DMS79 treated with DMSO at 0.1 percent for 48 hours (cell line): ENCODE data around the gene CMIP.

Experiments
- DNase-seq: peaks from one replicate; lab custom pipeline; 2025; lab: John Stamatoyannopoulos, UW

CMIP gene

GRCh38 chr16:81480606-81481206 is 36.1 kb downstream of the CMIP start:
- DNase-seq: no peak

DNA sequence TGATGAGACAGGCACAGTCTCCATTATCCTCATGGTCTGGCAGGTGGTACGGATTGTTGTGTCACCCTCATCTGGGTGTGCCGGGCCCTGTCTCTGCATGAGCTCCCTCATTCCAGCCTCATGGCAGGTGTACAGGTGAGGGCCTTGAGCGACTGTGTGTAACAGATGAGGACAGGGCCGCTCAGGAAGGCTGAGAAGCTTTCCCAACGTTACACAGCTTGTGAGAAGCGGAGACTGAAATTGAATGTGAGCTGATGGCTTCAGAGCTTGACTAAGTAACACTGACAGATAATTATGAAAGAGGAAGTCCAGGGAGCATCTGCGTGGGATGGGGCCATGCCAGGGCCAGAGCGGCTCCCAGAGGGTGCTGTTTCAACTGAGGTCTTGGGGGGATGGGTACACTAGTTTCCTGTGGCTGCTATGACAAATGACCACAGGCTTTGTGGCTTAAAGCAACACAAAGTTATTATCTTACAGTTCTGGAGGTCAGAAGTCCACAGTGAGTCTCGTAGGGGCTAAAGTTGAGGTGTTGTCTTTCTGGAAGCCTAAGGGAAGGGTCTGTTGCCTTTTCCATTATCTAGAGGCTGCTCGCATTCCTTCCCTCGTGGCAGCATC is 36.7 kb downstream of the CMIP start:
- no peak for DNase-seq

GRCh38 chr16:81482329-81483063 is 37.9 kb downstream of the CMIP start:
- DNase-seq: no peak

GRCh38 chr16:81483064-81483969 is 38.7 kb downstream of the CMIP start:
- DNase-seq: no peak

DNA sequence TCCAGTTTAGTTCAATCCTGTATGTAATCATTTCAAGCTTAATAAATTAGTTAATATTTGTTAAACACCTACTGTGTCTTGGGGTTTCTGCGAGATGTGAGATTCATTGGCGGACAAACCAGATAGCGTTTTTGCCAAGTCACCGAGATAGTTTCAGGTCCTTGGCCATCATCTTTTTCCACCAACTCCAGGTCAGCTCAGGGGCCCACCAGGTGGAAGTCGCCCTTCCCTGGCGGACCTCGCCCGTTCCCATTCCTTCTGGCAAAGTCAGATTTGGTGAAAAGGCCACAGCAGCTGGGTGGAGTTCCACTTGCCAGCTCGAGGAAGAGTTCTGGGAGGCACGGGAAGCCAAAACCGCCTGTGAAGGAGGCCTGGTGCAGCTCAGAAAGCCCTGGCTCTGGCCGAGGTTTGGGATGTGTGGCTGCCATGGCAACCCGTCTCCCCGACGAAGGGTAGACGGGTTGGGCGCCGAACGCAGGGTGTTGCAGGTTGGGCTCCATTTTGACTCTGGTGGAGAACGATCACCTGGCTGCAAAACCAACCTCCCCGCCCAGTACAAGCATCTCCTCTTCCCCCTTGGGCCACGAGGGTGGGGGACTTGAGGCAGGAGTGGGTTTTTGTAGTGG is 39.5 kb downstream of the CMIP start:
- DNase-seq: no peak

DNA sequence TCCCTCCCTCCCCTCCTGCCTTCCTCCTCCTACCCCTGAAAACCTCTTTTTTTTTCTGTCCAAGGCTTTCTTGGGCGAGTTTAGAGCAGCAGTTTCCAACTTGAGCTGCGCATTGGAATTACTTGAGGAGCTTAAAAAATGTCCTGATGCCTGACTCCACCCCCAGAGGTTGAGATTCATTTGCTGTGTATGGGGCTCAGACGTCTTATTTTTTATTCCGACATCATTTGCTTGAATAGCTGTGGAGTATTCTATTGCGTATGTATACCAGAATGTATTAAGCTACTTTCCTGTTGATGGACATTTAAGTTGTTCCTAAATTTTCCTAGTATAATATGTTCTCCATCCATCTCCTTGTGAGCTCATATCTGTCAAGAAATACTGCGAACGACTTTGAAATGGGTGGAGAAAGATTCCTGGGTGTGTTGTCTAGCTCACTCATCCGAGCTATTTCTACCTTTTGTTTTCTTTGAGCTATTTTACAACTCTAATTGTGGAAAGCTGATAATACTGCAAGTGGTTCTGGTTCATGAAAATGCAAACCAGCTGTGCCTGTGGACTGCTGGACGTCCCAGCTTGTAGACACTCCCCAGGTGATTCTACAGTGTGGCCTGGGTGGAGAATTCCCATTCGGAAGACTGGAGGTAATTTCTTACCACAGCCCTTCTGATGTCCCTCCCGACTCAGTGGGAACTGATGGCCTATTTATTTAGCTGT is 40.5 kb downstream of the CMIP start:
- no peak for DNase-seq

DNA sequence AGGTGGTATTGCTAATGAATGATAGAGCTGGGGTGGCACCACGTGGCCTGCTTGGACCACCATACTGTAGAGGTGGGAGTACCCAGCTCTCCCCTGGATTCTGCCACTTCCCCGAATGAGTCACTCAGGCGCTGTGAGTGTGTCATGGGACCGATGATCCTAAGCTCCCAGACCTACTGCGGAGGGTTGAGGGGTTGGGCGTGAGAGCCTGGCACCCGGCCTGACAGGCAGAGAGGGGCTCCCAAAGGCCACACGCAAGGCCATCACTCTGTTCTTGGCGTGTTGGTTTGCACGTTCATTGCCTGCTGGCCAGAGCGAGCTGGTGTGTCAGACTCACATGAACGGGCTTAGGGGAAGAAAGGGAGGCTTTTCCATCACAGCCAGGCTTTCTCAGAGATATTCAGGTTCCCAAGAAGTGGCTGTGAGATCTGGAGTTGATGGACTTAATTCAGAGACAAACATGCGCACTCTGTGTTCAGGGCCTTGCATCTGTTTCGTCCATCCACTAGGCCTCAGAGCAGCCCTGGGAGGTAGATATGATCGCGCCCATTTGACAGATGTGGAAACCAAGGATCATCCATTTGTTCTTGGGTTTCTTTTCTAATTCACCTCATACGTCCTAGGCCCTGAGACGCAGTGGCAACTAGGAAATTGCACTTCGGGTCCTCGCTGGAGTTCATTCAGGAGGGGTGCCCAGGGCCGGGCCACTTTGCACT is 41.4 kb downstream of the CMIP start:
- no peak for DNase-seq

DNA sequence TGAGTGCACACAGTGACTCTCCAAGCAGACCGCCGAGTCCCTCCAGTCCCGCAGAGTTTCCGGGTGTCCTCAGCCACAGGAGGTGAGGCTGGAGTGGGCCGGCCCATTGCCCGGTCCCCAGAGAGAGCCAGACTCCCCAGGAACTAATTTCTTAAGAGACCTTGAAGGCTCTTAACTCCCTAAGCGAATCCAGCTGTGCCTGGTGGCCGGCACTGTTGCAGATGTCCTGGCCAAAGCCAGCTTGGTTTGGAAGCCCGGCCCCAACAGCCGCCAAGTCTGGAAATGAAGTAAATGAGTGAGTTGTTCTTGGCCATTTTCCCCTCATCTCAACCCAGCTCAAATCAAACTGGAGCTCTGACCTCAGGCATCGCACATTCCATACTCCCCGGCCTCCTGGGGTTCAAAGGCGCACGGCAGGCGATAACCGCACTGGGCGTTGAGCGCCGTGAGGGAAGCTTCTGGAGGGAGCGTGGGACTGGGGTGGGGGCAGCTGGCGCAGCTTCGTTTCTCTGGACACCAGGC is 42.0 kb downstream of the CMIP start:
- no peak for DNase-seq

- DNase-seq: no peak
These were observed 42.7 kb downstream of the CMIP start for GRCh38 chr16:81487301-81487720.

DNA sequence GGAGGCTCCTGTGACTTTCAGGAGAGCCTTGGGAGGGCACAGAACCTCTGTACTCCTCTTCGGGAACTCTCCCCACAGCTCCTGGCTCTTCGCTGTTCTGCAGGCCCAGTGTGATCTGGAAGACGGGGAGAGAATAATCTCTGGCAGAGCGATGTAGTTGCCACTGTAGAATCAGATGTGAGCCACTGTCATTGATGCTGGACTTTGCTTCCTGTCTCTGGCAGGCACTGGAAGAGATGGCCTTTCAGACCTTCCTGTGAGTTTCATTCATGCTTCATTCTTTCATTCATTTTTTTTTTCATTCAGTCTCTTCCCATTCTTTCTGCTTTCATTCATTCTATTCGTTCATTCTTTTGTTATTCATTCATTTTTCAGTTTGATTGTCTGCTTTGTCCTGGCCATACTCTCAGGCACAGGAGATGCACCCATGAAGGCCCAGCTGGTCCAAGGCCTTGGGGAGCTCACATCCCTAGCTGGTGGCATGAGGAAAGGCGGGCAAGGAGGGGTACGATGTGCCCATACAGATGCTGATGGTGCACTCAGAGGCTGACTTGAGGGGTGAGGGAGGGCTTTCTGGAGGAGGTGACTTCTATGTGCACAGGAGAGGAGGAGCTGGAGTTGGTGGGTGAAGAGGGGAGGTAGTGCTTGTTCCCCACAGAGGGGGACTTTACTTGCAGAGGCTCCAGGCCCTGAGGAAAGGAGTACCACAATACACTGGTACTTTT is 44.2 kb downstream of the CMIP start:
- DNase-seq: no peak

GRCh38 chr16:81489547-81490267 is 45.1 kb downstream of the CMIP start:
- no peak for DNase-seq

- DNase-seq: no peak
These were observed 47.1 kb downstream of the CMIP start for GRCh38 chr16:81491541-81492188.

DNA sequence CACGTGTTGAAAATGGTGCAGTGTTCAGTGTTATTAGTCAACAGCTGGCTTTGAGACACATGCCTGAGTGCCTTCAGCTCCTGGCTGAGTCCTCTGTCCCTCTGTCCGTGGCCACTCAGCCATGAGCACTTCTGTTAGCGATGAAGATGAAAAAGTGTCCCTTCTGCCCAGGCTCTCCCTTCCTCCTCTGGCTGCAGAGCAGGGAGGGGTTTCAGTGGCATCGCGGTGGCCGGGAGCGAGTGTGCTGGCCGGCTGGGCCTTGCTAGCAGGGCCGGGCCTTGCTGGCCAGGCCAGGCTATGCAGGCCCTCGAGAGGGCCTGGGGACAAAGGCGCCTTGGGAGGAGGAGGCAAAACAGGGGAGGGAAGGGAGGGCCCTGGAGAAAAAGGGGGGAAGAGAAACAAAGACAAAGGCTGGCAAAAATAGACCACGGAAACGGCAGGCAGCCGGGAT is 47.7 kb downstream of the CMIP start:
- no peak for DNase-seq

GRCh38 chr16:81492965-81493754 is 48.6 kb downstream of the CMIP start:
- DNase-seq: no peak

DNA sequence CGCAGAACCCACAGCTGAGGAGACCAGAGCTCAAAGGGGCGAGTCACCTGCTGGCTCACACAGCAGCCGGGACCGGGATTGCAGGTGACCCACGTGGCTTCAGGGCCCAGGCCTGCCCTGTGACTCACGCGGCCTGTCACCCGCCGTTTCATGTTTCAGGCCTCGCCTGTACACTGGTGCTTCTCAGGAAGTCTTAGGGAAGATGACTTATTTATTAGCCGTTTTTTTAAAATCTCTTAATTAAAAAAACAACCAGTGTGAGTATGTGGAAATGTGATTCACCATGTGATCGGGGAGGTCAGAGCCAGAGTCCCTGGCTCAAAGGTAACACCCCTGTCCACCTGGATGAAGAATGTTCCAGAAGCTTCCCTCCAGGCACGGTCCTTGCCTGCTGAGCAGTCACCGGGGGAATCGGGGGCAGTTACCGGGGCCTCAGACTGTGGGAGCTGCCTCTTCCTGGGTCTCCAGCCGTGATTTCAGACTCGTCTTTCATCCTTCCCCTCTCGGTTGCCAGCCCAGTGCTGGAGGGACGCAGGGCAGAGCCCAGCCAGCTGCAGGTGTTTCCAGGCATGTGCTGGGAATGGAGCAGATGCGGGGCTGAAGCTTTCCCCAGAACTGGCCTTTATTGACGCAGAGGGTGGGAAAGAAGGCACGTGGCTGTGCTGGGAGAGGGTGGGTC is 49.3 kb downstream of the CMIP start:
- DNase-seq: no peak

DNA sequence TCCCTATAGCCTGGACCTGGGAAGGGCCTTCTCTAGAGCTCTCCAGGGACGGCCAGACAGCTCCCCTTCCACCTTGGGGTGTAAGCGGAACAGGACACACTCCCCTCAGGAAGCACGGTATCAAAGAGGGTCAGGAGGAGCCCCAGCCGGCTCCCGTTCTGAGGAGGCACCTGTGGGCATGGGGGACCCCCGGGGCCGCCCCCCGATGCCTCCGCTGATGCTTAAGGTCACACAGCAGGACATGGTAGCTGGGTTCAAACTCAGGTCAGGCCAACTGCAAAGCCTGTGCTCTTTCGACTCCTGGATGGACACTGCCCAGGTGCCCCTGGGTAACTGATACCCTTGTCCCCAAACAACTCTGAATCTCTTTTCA is 49.8 kb downstream of the CMIP start:
- no peak for DNase-seq

GRCh38 chr16:81494888-81495287 is 50.3 kb downstream of the CMIP start:
- no peak for DNase-seq
